ENCODE results near the gene CDK12.
A peak's percentile ranks its signal among the peaks of the same experiment; 100 is the strongest.
"Not testable (repeated sequence)": the region's sequence is repeated elsewhere in the genome, so short reads cannot be mapped to it uniquely, and the experiment has no call there.

The CDK12 gene
- 167 to 242 (median 178) reads per million in 9 experiments for total RNA-seq

DNA sequence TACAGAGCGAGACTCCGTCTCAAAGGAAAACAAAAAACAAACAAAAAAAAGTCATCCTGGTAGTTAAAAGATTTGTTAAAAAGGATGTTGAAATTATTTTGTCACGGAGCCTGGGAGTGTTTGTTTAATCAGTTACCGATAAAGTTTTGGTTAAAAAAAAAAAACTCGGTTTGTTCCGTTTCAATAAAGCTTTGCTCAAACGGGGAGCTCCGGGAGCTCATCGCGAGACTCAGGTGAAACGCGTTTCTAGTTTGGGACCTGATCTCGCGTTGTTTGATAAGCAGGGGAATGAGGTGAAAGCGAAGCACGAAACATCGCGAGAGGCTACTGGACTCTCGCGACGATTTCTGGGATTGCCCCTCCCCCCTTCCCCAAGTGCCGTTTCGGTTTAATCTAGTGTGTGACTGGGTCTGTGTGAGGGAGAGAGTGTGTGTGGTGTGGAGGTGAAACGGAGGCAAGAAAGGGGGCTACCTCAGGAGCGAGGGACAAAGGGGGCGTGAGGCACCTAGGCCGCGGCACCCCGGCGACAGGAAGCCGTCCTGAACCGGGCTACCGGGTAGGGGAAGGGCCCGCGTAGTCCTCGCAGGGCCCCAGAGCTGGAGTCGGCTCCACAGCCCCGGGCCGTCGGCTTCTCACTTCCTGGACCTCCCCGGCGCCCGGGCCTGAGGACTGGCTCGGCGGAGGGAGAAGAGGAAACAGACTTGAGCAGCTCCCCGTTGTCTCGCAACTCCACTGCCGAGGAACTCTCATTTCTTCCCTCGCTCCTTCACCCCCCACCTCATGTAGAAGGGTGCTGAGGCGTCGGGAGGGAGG is at the start of gene CDK12:
Gene CDK12 (plus strand): TSS at position 374 of the 813 bp plus-strand sequence. CDS start 586 bp downstream, outside the sequence.
- peak within 1 kb of the TSS; percentile 96 for H3K27ac Mint-ChIP-seq
- DNase-seq, result peak; percentile 93 to 96 (median 95)
- no peaks in the 10 kb centered on the region for H3K27me3 Mint-ChIP-seq
- H3K36me3 Mint-ChIP-seq (ENCODE audit: insufficient read depth), result peaks cover 35% of the 10 kb centered on the region
- peak within 1 kb of the TSS; percentile 90 to 96 for H3K4me3 Mint-ChIP-seq
- peak; percentile 83 for ATAC-seq (replicated peaks)
- H3K4me1 Mint-ChIP-seq (ENCODE audit: low read depth in 2 of 2), result peaks cover 29 to 36% of the 10 kb centered on the region in 2 donors
- no peaks in the 10 kb centered on the region for H3K9me3 Mint-ChIP-seq

DNA sequence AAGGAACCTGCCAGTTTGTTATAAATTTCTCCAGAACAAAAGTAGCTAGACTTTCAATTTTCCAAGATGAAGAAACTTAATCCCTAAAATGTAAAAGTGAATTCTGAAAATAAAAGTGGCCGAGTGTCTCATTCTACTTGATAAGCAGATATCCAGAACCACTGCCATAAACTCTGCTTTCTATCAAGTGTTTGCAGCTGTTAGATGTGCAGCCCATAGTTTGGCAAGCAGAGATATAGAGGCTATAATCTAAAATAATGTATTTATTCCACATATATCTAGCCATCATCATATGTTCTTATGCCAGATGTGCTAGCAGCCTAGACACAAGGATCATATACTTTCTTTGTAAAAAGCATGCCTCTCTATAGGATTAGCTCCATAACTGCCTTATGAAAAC is 45.1 kb upstream of the CDK12 start:
- no peaks in the 10 kb centered on the region for H3K27me3 Mint-ChIP-seq
- H3K9me3 Mint-ChIP-seq, result no peaks in the 10 kb centered on the region
- ATAC-seq (replicated peaks) (no peak), DNase-seq (no peak)
- H3K4me1 Mint-ChIP-seq (ENCODE audit: low read depth in 2 of 2), result no peaks in the 10 kb centered on the region
- H3K36me3 Mint-ChIP-seq (ENCODE audit: insufficient read depth), result peaks cover 100% of the 10 kb centered on the region
- no peak overlapping the region for H3K4me3 Mint-ChIP-seq
- no peak overlapping the region for H3K27ac Mint-ChIP-seq

DNA sequence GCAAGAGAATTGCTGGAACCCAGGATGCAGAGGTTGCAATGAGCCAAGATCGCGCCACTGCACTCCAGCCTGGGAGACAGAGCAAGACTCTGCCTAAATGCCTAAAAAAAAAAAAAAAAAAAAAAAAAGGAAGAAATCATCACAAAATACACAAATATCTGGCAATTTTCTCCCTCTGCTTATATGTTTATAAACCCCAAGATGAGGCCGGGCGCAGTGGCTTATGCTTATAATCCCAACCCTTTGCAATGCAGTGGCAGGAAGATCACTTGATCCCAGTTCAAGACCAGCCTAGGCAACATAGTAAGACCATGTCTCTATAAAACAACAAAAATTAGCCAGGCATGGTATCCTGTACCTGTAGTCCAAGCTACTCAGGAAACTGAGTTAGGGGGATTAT is 31.7 kb upstream of the CDK12 start:
- Mint-ChIP-seq H3K4me1 (ENCODE audit: low read depth in 2 of 2) (no peaks in the 10 kb centered on the region), H3K4me3 (no peak overlapping the region), H3K27ac (no peak overlapping the region), H3K9me3 (no peaks in the 10 kb centered on the region), H3K27me3 (no peaks in the 10 kb centered on the region), H3K36me3 (ENCODE audit: insufficient read depth) (peaks cover 86% of the 10 kb centered on the region)
- no peak for DNase-seq
- no peak for ATAC-seq (replicated peaks)

DNA sequence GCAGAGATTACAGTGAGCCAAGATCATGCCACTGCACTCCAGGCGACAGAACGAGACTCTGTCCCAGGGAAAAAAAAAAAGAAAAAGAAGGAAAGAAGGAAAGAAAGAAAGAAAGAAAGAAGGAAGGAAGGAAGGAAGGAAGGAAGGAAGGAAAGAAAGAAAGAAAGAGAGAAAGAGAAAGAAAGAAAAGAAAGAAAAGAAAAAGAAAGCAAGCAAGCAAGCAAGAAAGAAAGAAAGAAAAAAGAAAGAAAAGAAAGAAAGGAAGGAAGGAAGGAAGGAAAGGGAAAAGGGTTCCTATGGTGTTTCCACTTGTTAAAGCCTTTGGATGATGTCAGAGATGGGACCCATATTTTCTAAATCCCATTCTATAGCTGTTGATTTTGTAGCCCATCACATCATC is 21.4 kb upstream of the CDK12 start:
- not testable (repeated sequence) for ATAC-seq (replicated peaks); H3K4me3 Mint-ChIP-seq; H3K27me3 Mint-ChIP-seq; DNase-seq; H3K9me3 Mint-ChIP-seq; H3K27ac Mint-ChIP-seq
- Mint-ChIP-seq H3K36me3 (ENCODE audit: insufficient read depth) (peaks cover 93% of the 10 kb centered on the region), H3K4me1 (ENCODE audit: low read depth in 2 of 2) (peaks cover 7 to 19% of the 10 kb centered on the region in 2 donors)

DNA sequence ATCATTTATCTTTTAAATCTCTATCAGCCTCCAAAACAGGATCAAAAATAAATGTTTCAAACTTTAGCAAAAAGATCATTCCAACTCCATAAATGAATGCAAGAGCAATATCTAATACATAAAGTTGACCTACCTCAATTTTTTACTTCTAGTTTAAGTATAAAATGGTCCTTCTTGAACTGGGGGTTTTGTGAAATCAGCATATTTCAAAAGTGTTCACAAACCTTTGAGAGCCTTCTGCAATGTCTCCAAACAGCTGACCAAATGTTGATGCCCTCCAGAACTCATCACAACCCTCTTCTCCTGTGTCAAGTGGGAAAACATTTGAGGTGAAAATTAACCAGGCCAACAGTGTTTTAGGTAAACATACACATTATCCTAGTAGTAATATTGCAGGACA is 18.0 kb upstream of the CDK12 start:
- H3K36me3 Mint-ChIP-seq (ENCODE audit: insufficient read depth), result peaks cover 92% of the 10 kb centered on the region
- H3K9me3 Mint-ChIP-seq, result no peaks in the 10 kb centered on the region
- no peaks in the 10 kb centered on the region for H3K27me3 Mint-ChIP-seq

DNA sequence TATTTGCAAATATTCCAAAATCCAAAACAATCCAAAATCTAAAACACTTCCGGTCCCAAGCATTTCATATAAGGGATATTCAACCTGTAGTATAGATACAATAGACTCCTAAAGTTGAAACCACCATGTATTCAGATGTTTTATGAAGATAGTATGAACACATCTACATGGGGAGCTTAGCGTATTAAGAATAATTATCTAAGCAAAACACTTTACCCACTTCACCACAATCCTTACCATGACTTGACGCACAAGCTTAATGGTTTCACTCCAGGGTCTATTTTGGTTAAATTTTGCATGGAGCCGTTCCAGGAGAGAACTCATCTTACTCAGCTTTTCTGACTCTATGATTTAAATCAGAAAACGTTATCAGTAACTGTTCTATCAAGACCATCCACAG is 13.7 kb upstream of the CDK12 start:
- peaks cover 23 to 26% of the 10 kb centered on the region in 2 donors for H3K4me1 Mint-ChIP-seq (ENCODE audit: low read depth in 2 of 2)
- H3K27me3 Mint-ChIP-seq, result no peaks in the 10 kb centered on the region
- peaks cover 73% of the 10 kb centered on the region for H3K36me3 Mint-ChIP-seq (ENCODE audit: insufficient read depth)
- no peaks in the 10 kb centered on the region for H3K9me3 Mint-ChIP-seq
- no peak for DNase-seq
- H3K4me3 Mint-ChIP-seq, result no peak overlapping the region
- no peak for ATAC-seq (replicated peaks)
- H3K27ac Mint-ChIP-seq, result peak overlapping the region in 1 of 2 donors; percentile 30

More for the DNA sequence above, 18.0 kb upstream of the CDK12 start:
- peaks cover 12 to 23% of the 10 kb centered on the region in 2 donors for H3K4me1 Mint-ChIP-seq (ENCODE audit: low read depth in 2 of 2)
- DNase-seq (no peak), ATAC-seq (replicated peaks) (no peak)
- H3K4me3 Mint-ChIP-seq, result no peak overlapping the region
- H3K27ac Mint-ChIP-seq, result no peak overlapping the region

DNA sequence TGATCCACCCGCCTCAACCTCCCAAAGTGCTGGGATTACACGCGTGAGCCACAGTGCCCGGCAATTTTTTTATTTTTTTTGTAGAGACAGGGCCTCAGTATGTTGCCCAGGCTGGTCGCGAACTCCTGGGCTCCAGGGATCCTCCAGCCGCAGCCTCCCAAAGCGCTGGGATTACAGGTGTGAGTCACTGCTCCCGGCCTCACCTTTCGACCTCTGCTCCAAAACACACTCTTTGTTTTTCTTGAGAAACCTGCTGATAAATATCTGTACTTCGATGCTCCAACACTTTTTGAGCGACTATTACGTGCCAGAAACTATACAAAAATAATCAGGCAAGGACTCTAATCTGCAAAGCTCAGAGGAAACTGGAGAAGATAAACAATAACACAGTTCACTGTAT is 11.2 kb upstream of the CDK12 start:
- peak overlapping the region; percentile 97 to 98 for H3K4me3 Mint-ChIP-seq

DNA sequence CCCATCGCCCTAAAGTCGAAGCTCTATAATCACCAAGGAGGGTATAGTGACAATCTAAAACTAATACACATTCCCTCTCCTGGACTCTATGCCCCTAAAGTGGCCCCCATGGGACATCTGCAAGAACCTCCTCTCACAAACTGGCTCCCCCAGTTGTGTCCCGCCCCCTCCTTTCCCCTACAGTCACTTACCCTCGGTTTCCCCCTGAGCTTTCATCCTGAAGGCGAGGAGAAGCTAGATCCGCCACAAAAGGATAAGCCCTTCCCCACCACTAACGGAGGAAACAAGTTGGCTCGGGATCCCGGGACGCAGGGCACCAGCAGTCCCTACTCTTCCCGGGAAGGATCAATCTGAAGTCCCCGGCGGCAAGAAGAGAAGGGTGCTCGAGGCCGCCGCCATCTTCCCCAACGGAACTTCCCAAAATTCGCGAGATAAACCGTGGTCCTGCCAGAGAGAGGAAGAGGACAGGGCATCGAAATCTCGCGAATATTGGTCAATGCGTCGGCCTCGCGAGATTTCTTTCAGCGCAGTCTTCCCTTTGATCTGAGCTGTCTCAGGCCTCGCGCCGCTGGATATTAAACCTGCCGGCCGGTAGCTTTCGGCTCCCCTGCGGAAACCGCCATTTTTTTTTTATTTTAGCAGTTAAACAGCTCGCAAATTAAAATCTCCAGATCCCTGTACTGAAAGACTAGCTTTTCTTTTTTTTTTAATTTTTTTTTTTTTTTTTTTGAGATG is 10.3 kb upstream of the CDK12 start, which contains the start of gene MED1:
Gene MED1 (minus strand): TSS at position 417 of the 735 bp plus-strand sequence. CDS start 201 bp downstream, at position 216.
- Mint-ChIP-seq H3K27me3 (no peaks in the 10 kb centered on the region), H3K36me3 (ENCODE audit: insufficient read depth) (peaks cover 40% of the 10 kb centered on the region), H3K27ac (peak within 1 kb of the TSS; percentile 98 to 99), H3K4me1 (ENCODE audit: low read depth in 2 of 2) (peaks cover 18 to 19% of the 10 kb centered on the region in 2 donors), H3K9me3 (no peaks in the 10 kb centered on the region), H3K4me3 (peak within 1 kb of the TSS; percentile 97 to 98)
- DNase-seq (peak; percentile 88 to 90 (median 89)), ATAC-seq (replicated peaks) (peak; percentile 94)

More for the DNA sequence above, 11.2 kb upstream of the CDK12 start:
- Mint-ChIP-seq H3K9me3 (no peaks in the 10 kb centered on the region), H3K36me3 (ENCODE audit: insufficient read depth) (peaks cover 48% of the 10 kb centered on the region), H3K27ac (peak overlapping the region; percentile 98 to 99), H3K27me3 (no peaks in the 10 kb centered on the region), H3K4me1 (ENCODE audit: low read depth in 2 of 2) (peaks cover 18 to 19% of the 10 kb centered on the region in 2 donors)
- no peak for DNase-seq
- ATAC-seq (replicated peaks), result no peak

DNA sequence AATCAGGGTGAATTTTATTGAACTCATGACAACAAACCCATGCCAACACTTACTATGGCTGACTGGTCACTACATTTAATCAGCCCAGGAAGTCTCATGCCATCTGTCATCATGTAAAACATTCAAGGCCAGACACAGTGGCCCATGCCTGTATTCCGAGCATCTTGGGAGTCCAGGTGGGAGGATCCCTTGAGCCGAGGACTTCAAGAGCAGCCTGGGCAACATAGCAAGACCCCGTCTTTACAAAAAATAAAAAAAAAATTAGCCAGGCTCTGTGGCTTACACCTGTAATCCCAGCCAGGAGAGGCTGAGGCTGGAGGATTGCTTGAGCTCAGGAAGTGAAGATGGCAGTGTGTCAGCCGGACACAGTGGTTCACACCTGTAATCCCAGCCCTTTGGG is 5.4 kb upstream of the CDK12 start:
- Mint-ChIP-seq H3K9me3 (no peaks in the 10 kb centered on the region), H3K4me3 (no peak overlapping the region), H3K36me3 (ENCODE audit: insufficient read depth) (peaks cover 19% of the 10 kb centered on the region), H3K27me3 (no peaks in the 10 kb centered on the region), H3K27ac (no peak overlapping the region), H3K4me1 (ENCODE audit: low read depth in 2 of 2) (peaks cover 4 to 5% of the 10 kb centered on the region in 2 donors)
- ATAC-seq (replicated peaks) (no peak), DNase-seq (no peak)

DNA sequence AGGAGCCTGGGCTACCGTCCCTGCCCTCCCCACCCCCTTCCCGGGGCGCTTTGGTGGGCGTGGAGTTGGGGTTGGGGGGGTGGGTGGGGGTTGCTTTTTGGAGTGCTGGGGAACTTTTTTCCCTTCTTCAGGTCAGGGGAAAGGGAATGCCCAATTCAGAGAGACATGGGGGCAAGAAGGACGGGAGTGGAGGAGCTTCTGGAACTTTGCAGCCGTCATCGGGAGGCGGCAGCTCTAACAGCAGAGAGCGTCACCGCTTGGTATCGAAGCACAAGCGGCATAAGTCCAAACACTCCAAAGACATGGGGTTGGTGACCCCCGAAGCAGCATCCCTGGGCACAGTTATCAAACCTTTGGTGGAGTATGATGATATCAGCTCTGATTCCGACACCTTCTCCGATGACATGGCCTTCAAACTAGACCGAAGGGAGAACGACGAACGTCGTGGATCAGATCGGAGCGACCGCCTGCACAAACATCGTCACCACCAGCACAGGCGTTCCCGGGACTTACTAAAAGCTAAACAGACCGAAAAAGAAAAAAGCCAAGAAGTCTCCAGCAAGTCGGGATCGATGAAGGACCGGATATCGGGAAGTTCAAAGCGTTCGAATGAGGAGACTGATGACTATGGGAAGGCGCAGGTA is 762 bp downstream of the CDK12 start:
- Mint-ChIP-seq H3K9me3 (no peaks in the 10 kb centered on the region), H3K27ac (peak overlapping the region; percentile 96), H3K36me3 (ENCODE audit: insufficient read depth) (peaks cover 36% of the 10 kb centered on the region), H3K27me3 (no peaks in the 10 kb centered on the region), H3K4me1 (ENCODE audit: low read depth in 2 of 2) (peaks cover 30 to 39% of the 10 kb centered on the region in 2 donors), H3K4me3 (peak overlapping the region; percentile 90 to 96)
- ATAC-seq (replicated peaks), result peak; percentile 11
- peak in 1 of 3 experiments; percentile 7 for DNase-seq

DNA sequence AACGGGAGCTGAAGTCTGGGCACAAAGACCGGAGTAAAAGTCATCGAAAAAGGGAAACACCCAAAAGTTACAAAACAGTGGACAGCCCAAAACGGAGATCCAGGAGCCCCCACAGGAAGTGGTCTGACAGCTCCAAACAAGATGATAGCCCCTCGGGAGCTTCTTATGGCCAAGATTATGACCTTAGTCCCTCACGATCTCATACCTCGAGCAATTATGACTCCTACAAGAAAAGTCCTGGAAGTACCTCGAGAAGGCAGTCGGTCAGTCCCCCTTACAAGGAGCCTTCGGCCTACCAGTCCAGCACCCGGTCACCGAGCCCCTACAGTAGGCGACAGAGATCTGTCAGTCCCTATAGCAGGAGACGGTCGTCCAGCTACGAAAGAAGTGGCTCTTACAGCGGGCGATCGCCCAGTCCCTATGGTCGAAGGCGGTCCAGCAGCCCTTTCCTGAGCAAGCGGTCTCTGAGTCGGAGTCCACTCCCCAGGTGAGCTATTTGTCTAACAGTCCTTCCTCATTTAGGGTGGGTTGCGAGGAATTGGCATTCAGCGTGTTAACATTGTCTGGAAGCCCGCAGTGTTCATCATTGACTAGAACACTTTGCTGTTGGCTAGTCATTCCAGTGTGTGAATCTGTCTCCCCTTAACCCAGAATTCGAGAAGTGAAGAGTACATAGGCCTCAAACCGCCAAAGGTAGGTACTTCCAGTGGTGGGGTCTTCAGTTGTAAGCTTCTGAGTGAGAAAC is 1.5 kb downstream of the CDK12 start:
- Mint-ChIP-seq H3K4me1 (ENCODE audit: low read depth in 2 of 2) (peaks cover 30 to 44% of the 10 kb centered on the region in 2 donors), H3K27me3 (no peaks in the 10 kb centered on the region)

DNA sequence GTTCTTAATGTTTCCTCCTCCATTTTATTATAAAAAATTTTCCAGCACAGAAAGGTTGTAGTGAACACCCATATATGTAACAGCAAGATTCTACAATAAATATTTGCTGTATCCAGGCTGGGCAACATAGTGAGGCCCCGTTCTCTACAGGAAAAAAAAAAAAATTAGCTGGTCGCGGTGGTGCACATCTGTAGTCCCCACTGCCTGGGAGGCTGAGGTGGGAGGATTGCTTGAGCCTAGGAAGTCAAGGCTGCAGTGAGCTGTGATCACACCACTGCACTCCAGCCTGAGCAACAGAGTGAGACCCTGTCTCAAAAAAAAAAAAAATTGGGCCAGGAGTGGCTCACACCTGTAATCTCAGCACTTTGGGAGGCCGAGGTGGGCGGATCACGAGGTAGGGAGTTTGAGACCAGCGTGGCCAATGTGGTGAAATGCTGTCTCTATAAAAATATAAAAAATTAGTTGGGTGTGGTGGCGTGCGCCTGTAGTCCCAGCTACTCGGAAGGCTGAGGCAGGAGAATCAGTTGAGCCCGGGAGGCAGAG is 3.4 kb downstream of the CDK12 start:
- Mint-ChIP-seq H3K36me3 (ENCODE audit: insufficient read depth) (peaks cover 54% of the 10 kb centered on the region), H3K4me3 (peak overlapping the region; percentile 90 to 96), H3K27ac (peak overlapping the region; percentile 69 to 96), H3K4me1 (ENCODE audit: low read depth in 2 of 2) (peaks cover 30 to 48% of the 10 kb centered on the region in 2 donors)
- ATAC-seq (replicated peaks); DNase-seq; H3K9me3 Mint-ChIP-seq; H3K27me3 Mint-ChIP-seq: not testable (repeated sequence)

More for the DNA sequence above, 1.5 kb downstream of the CDK12 start:
- Mint-ChIP-seq H3K4me3 (peak overlapping the region; percentile 90 to 96), H3K27ac (peak overlapping the region; percentile 96), H3K9me3 (no peaks in the 10 kb centered on the region), H3K36me3 (ENCODE audit: insufficient read depth) (peaks cover 42% of the 10 kb centered on the region)
- DNase-seq (no peak), ATAC-seq (replicated peaks) (no peak)
